ENCODE measurements around the gene LILRB3. TPM values are rescaled to one million over a fixed set of nuclear protein-coding genes. Genes with fewer than 3 reads are reported as not detected.

Gene LILRB3
- polyA plus RNA-seq, 1 donor (not counting 4 experiments of a cell fraction or from before 2014, with no cell fraction given): not detected

DNA sequence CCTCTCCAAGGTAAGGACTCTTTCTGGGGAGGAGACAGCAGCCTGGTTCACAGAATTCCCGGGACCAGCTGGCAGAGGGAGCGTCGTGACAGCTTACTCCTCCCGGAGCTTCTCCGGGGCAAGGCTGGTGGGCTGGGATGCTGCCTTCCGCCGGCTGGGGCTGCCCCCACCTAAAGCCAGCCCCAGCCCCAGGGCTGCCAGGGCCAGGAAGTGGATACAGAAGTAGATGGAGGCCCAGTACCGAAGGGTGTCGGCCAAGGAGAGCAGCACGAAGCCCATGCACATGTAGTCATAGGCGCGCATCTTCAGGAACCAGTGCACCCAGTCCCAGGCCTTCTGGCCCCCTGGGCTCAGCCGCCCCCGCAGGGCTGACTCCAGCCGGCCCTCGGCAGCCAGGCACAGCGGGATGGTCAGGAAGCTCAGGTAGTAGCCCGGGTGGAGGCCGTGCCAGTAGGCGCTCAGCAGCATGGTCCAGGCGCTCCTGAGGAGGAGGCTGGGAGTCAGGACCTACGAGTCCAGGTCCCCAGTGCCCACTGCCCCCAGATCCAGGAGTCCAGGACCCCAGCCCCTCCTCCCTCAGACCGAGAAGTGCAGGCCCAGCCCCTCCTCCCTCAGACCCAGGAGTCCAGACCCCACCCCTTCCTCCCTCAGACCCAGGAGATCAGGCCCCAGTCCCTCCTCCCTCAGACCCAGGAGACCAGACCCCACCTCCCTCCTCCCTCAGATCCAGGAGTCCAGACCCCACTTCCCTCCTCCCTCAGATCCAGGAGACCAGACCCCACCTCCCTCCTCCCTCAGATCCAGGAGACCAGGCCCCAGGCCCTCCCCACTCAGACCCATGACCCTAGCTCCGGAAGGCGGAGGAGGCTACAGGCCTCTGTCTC is 48.6 kb downstream of the LILRB3 start:
- no peak overlapping the region for H2AFZ ChIP-seq (ENCODE audit: control insufficient read depth, low read length)
- FAIRE-seq (no peak), DNase-seq (ENCODE audit: low read depth, low spot score) (no peak)
- no peak overlapping the region for H3K27ac ChIP-seq (ENCODE audit: control insufficient read depth, insufficient read depth, low read length)
- peaks cover 4% of the 10 kb centered on the region for H3K4me1 ChIP-seq (ENCODE audit: control insufficient read depth, extremely low read depth, insufficient read depth, low read length)
- TF ChIP-seq, protein P1, sequence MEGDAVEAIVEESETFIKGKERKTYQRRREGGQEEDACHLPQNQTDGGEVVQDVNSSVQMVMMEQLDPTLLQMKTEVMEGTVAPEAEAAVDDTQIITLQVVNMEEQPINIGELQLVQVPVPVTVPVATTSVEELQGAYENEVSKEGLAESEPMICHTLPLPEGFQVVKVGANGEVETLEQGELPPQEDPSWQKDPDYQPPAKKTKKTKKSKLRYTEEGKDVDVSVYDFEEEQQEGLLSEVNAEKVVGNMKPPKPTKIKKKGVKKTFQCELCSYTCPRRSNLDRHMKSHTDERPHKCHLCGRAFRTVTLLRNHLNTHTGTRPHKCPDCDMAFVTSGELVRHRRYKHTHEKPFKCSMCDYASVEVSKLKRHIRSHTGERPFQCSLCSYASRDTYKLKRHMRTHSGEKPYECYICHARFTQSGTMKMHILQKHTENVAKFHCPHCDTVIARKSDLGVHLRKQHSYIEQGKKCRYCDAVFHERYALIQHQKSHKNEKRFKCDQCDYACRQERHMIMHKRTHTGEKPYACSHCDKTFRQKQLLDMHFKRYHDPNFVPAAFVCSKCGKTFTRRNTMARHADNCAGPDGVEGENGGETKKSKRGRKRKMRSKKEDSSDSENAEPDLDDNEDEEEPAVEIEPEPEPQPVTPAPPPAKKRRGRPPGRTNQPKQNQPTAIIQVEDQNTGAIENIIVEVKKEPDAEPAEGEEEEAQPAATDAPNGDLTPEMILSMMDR (optimal IDR thresholded peaks at IDR 0.05 in 1 of 3, IDR thresholded peaks at IDR 0.05 in 1 of 3, conservative IDR thresholded peaks at IDR 0.05 in 1 of 3; ENCODE audit: extremely low read depth in 1 of 3, insufficient read depth in 2 of 3, low read length in 3 of 3): no peak
- TF ChIP-seq EZH2 (IDR thresholded peaks at IDR 0.05; ENCODE audit: low read length): no peak
- H3K9ac ChIP-seq (ENCODE audit: control insufficient read depth, extremely low read depth, insufficient read depth, low read length): no peak overlapping the region
- dilution Hi-C loops (cut with MboI; ENCODE audit: extremely low pct_ligation_motif_present, low sequenced_read_pairs): no loop called here
- H3K36me3 ChIP-seq (ENCODE audit: control insufficient read depth in 2 of 2, extremely low read depth in 1 of 2, insufficient read depth in 2 of 2, low read length in 2 of 2): peaks cover 7 to 11% of the 10 kb centered on the region in 2 experiments
- H3K4me2 ChIP-seq (ENCODE audit: control insufficient read depth, extremely low read depth, insufficient read depth, low read depth, low read length): no peak overlapping the region
- H3K79me2 ChIP-seq (ENCODE audit: control insufficient read depth, insufficient read depth, low read length): no peaks in the 10 kb centered on the region
- H3K9me3 ChIP-seq (ENCODE audit: control insufficient read depth, low read depth, low read length): no peaks in the 10 kb centered on the region
- H4K20me1 ChIP-seq (ENCODE audit: control insufficient read depth, extremely low read depth, insufficient read depth, low read length): no peaks in the 10 kb centered on the region
- no peak overlapping the region for H3K4me3 ChIP-seq (ENCODE audit: control insufficient read depth in 2 of 3, extremely low read depth in 1 of 3, insufficient read depth in 2 of 3, low read depth in 1 of 3, low read length in 3 of 3)
- no peaks in the 10 kb centered on the region for H3K9me1 ChIP-seq (ENCODE audit: control insufficient read depth, extremely low read depth, insufficient read depth, low read length)
- no peaks in the 10 kb centered on the region for H3K27me3 ChIP-seq (ENCODE audit: control insufficient read depth, extremely low read depth, insufficient read depth, low read length)

DNA sequence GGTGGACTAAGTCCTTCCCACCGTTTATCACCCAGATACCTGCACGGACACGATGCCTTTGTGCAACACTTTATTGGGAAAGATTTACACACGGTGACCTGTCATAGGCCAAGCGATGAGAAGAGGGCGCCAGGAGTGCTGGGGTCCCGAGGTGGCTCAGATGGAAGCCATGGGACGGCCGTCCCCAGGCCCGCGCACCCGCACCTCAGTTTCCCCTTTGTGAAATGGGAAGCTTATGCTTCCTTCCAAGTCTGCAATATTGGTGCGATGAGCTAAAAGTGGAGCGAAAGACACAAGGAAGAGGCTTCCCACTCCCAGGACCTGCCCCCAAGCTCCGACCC is 49.5 kb downstream of the LILRB3 start:
- Histone ChIP-seq H3K27me3 (ENCODE audit: control insufficient read depth, extremely low read depth, insufficient read depth, low read length) (no peaks in the 10 kb centered on the region), H2AFZ (ENCODE audit: control insufficient read depth, low read length) (no peak overlapping the region), H3K79me2 (ENCODE audit: control insufficient read depth, insufficient read depth, low read length) (no peaks in the 10 kb centered on the region), H3K4me2 (ENCODE audit: control insufficient read depth, extremely low read depth, insufficient read depth, low read depth, low read length) (peak overlapping the region; percentile 73), H4K20me1 (ENCODE audit: control insufficient read depth, extremely low read depth, insufficient read depth, low read length) (no peaks in the 10 kb centered on the region), H3K36me3 (ENCODE audit: control insufficient read depth in 2 of 2, extremely low read depth in 1 of 2, insufficient read depth in 2 of 2, low read length in 2 of 2) (peaks cover 4 to 6% of the 10 kb centered on the region in 2 experiments), H3K4me3 (ENCODE audit: control insufficient read depth in 2 of 3, extremely low read depth in 1 of 3, insufficient read depth in 2 of 3, low read depth in 1 of 3, low read length in 3 of 3) (no peak overlapping the region), H3K27ac (ENCODE audit: control insufficient read depth, insufficient read depth, low read length) (no peak overlapping the region), H3K9ac (ENCODE audit: control insufficient read depth, extremely low read depth, insufficient read depth, low read length) (no peak overlapping the region), H3K9me1 (ENCODE audit: control insufficient read depth, extremely low read depth, insufficient read depth, low read length) (no peaks in the 10 kb centered on the region), H3K4me1 (ENCODE audit: control insufficient read depth, extremely low read depth, insufficient read depth, low read length) (peaks cover 4% of the 10 kb centered on the region), H3K9me3 (ENCODE audit: control insufficient read depth, low read depth, low read length) (no peaks in the 10 kb centered on the region)
- dilution Hi-C loops (cut with MboI; ENCODE audit: extremely low pct_ligation_motif_present, low sequenced_read_pairs): no loop called here
- DNase-seq (ENCODE audit: low read depth, low spot score) (no peak), FAIRE-seq (no peak)
- no peak for TF ChIP-seq EZH2 (IDR thresholded peaks at IDR 0.05; ENCODE audit: low read length)
- TF ChIP-seq, protein P1 (optimal IDR thresholded peaks at IDR 0.05 in 1 of 3, IDR thresholded peaks at IDR 0.05 in 1 of 3, conservative IDR thresholded peaks at IDR 0.05 in 1 of 3; ENCODE audit: extremely low read depth in 1 of 3, insufficient read depth in 2 of 3, low read length in 3 of 3): no peak
